Jurkat, Clone E6-1 (cell line): ENCODE measurements around the gene AURKB.
"Not testable (repeated sequence)": the region's sequence is repeated elsewhere in the genome, so short reads cannot be mapped to it uniquely, and the experiment has no call there.

ENCODE experiments used
- DNase-seq: peaks from one replicate; pipeline ENCODE4 v3.0.0-alpha.2; 2011; ENCODE audit warnings: low read depth, low spot score
- H3K4me3 ChIP-seq: 2 replicates; pipeline ENCODE4 v1.5.1; 2011; ENCODE audit warnings: mild to moderate bottlenecking, low read length, control low read depth, moderate library complexity

The AURKB gene

GRCh38 chr17:8226536-8227237 lies 16.3 kb upstream of the AURKB start:
- no peak for DNase-seq
- H3K4me3 ChIP-seq, result no peak overlapping the region

- no peak overlapping the region for H3K4me3 ChIP-seq
- no peak for DNase-seq
Observed at GRCh38 chr17:8225813-8226535, 15.6 kb upstream of the AURKB start.

- H3K4me3 ChIP-seq, result no peak overlapping the region
- no peak for DNase-seq
Observed at GRCh38 chr17:8224891-8225812, 14.8 kb upstream of the AURKB start.

- no peak for DNase-seq
- H3K4me3 ChIP-seq, result peak overlapping the region; percentile 89
Observed at GRCh38 chr17:8223356-8224126, 13.2 kb upstream of the AURKB start.

- H3K4me3 ChIP-seq, result peak overlapping the region; percentile 89
- peak; percentile 83 for DNase-seq
Observed at GRCh38 chr17:8222630-8223355, 12.4 kb upstream of the AURKB start.

- DNase-seq, result no peak
- peak overlapping the region; percentile 89 for H3K4me3 ChIP-seq
Observed at GRCh38 chr17:8222380-8222629, 11.9 kb upstream of the AURKB start.

- peak overlapping the region; percentile 89 for H3K4me3 ChIP-seq
- DNase-seq, result peak; percentile 85
Observed at GRCh38 chr17:8221663-8222379, 11.4 kb upstream of the AURKB start.

- peak overlapping the region; percentile 89 for H3K4me3 ChIP-seq
- DNase-seq, result peak; percentile 91
Observed at GRCh38 chr17:8220783-8221662, 10.6 kb upstream of the AURKB start.

- H3K4me3 ChIP-seq, DNase-seq: not testable (repeated sequence)
Observed at GRCh38 chr17:8214000-8214399, 3.6 kb upstream of the AURKB start.

- no peak for DNase-seq
Observed at GRCh38 chr17:8212312-8213180, 2.2 kb upstream of the AURKB start.

GRCh38 chr17:8210761-8211458 lies 535 bp upstream of the AURKB start:
- H3K4me3 ChIP-seq, result peak overlapping the region; percentile 97
- no peak for DNase-seq

More at GRCh38 chr17:8212312-8213180, 2.2 kb upstream of the AURKB start:
- H3K4me3 ChIP-seq, result no peak overlapping the region

- no peak overlapping the region for H3K4me3 ChIP-seq
- DNase-seq, result no peak
Observed at GRCh38 chr17:8206536-8206935, 3.8 kb downstream of the AURKB start.

- DNase-seq, result no peak
- H3K4me3 ChIP-seq, result no peak overlapping the region
Observed at GRCh38 chr17:8204761-8205555, 5.4 kb downstream of the AURKB start.

- peak overlapping the region; percentile 58 for H3K4me3 ChIP-seq
Observed at GRCh38 chr17:8192070-8192815, 18.1 kb downstream of the AURKB start.

More at GRCh38 chr17:8192070-8192815, 18.1 kb downstream of the AURKB start:
- DNase-seq, result peak; percentile 93
